ENCODE results near the gene ABCC3. TPM values are rescaled to one million over a fixed set of nuclear protein-coding genes. Genes with fewer than 3 reads are reported as not detected.
"Not testable (repeated sequence)": the region's sequence is repeated elsewhere in the genome, so short reads cannot be mapped to it uniquely, and the experiment has no call there.

The ABCC3 gene
- total RNA-seq, 1 donor from 2014 or later, result 0.73 TPM

- H3K27ac Mint-ChIP-seq (ENCODE audit: unreplicated experiment), result no peak overlapping the region
- no peak for DNase-seq (ENCODE audit: extremely low spot score, unreplicated experiment)
- peaks cover 7% of the 10 kb centered on the region for H3K4me1 Mint-ChIP-seq (ENCODE audit: unreplicated experiment)
- no peaks in the 10 kb centered on the region for H3K27me3 Mint-ChIP-seq (ENCODE audit: unreplicated experiment)
- H3K36me3 Mint-ChIP-seq (ENCODE audit: unreplicated experiment), result no peaks in the 10 kb centered on the region
- H3K9me3 Mint-ChIP-seq (ENCODE audit: unreplicated experiment), result no peaks in the 10 kb centered on the region
- TF ChIP-seq, protein P1, sequence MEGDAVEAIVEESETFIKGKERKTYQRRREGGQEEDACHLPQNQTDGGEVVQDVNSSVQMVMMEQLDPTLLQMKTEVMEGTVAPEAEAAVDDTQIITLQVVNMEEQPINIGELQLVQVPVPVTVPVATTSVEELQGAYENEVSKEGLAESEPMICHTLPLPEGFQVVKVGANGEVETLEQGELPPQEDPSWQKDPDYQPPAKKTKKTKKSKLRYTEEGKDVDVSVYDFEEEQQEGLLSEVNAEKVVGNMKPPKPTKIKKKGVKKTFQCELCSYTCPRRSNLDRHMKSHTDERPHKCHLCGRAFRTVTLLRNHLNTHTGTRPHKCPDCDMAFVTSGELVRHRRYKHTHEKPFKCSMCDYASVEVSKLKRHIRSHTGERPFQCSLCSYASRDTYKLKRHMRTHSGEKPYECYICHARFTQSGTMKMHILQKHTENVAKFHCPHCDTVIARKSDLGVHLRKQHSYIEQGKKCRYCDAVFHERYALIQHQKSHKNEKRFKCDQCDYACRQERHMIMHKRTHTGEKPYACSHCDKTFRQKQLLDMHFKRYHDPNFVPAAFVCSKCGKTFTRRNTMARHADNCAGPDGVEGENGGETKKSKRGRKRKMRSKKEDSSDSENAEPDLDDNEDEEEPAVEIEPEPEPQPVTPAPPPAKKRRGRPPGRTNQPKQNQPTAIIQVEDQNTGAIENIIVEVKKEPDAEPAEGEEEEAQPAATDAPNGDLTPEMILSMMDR (IDR thresholded peaks at IDR 0.05), result no peak
- no peak overlapping the region for H3K4me3 Mint-ChIP-seq (ENCODE audit: unreplicated experiment)
Observed at GRCh38 chr17:50676065-50676975, 41.6 kb downstream of the ABCC3 start.

DNA sequence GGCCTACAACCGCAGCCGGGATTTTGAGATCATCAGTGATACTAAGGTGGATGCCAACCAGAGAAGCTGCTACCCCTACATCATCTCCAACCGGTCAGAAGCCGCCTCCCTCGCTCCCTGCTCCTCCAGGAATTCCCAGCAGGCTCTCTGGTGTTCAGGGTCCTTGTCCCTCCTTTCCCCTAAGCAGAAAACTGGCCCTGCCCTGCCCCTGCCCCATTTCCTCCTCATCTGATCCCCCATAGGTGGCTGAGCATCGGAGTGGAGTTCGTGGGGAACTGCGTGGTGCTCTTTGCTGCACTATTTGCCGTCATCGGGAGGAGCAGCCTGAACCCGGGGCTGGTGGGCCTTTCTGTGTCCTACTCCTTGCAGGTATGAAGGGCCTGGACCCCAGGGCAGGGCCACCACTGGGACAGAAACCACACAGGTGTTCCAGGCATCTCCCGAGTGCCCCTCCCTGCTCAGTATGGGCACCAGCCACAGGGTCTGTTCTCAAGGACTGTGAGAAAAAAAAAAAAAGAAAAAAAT lies 43.2 kb downstream of the ABCC3 start:
- no peak for DNase-seq (ENCODE audit: extremely low spot score, unreplicated experiment)
- Mint-ChIP-seq H3K4me3 (ENCODE audit: unreplicated experiment) (no peak overlapping the region), H3K36me3 (ENCODE audit: unreplicated experiment) (no peaks in the 10 kb centered on the region), H3K27ac (ENCODE audit: unreplicated experiment) (no peak overlapping the region), H3K27me3 (ENCODE audit: unreplicated experiment) (no peaks in the 10 kb centered on the region), H3K4me1 (ENCODE audit: unreplicated experiment) (peaks cover 11% of the 10 kb centered on the region), H3K9me3 (ENCODE audit: unreplicated experiment) (no peaks in the 10 kb centered on the region)
- TF ChIP-seq, protein P1 (IDR thresholded peaks at IDR 0.05), result no peak

GRCh38 chr17:50679008-50679544 lies 44.4 kb downstream of the ABCC3 start:
- TF ChIP-seq, protein P1 (IDR thresholded peaks at IDR 0.05), result no peak
- peaks cover 11% of the 10 kb centered on the region for H3K4me1 Mint-ChIP-seq (ENCODE audit: unreplicated experiment)
- no peaks in the 10 kb centered on the region for H3K36me3 Mint-ChIP-seq (ENCODE audit: unreplicated experiment)
- H3K9me3 Mint-ChIP-seq (ENCODE audit: unreplicated experiment), result no peaks in the 10 kb centered on the region
- no peak overlapping the region for H3K4me3 Mint-ChIP-seq (ENCODE audit: unreplicated experiment)
- H3K27ac Mint-ChIP-seq (ENCODE audit: unreplicated experiment), result no peak overlapping the region
- no peak for DNase-seq (ENCODE audit: extremely low spot score, unreplicated experiment)
- H3K27me3 Mint-ChIP-seq (ENCODE audit: unreplicated experiment), result no peaks in the 10 kb centered on the region

- no peak for DNase-seq (ENCODE audit: extremely low spot score, unreplicated experiment)
- H3K27ac Mint-ChIP-seq (ENCODE audit: unreplicated experiment), result no peak overlapping the region
- no peaks in the 10 kb centered on the region for H3K36me3 Mint-ChIP-seq (ENCODE audit: unreplicated experiment)
- H3K4me3 Mint-ChIP-seq (ENCODE audit: unreplicated experiment), result no peak overlapping the region
- no peaks in the 10 kb centered on the region for H3K27me3 Mint-ChIP-seq (ENCODE audit: unreplicated experiment)
- H3K9me3 Mint-ChIP-seq (ENCODE audit: unreplicated experiment), result no peaks in the 10 kb centered on the region
- peaks cover 11% of the 10 kb centered on the region for H3K4me1 Mint-ChIP-seq (ENCODE audit: unreplicated experiment)
- TF ChIP-seq, protein P1 (IDR thresholded peaks at IDR 0.05), result no peak
Observed at GRCh38 chr17:50680126-50680525, 45.4 kb downstream of the ABCC3 start.

- not testable (repeated sequence) for H3K4me3 Mint-ChIP-seq (ENCODE audit: unreplicated experiment)
Observed at GRCh38 chr17:50680543-50681262, 46.0 kb downstream of the ABCC3 start.

More at GRCh38 chr17:50680543-50681262, 46.0 kb downstream of the ABCC3 start:
- DNase-seq (ENCODE audit: extremely low spot score, unreplicated experiment); H3K9me3 Mint-ChIP-seq (ENCODE audit: unreplicated experiment); H3K36me3 Mint-ChIP-seq (ENCODE audit: unreplicated experiment); H3K27me3 Mint-ChIP-seq (ENCODE audit: unreplicated experiment); H3K27ac Mint-ChIP-seq (ENCODE audit: unreplicated experiment): not testable (repeated sequence)
- H3K4me1 Mint-ChIP-seq (ENCODE audit: unreplicated experiment), result peaks cover 11% of the 10 kb centered on the region
